ENCODE measurements around the gene SRA1. TPM values are rescaled to one million over a fixed set of nuclear protein-coding genes. Genes with fewer than 3 reads are reported as not detected.

Gene SRA1
- total and polyA plus RNA-seq, 5 donors: 25.9 to 32.7 (median 29.0) TPM

DNA sequence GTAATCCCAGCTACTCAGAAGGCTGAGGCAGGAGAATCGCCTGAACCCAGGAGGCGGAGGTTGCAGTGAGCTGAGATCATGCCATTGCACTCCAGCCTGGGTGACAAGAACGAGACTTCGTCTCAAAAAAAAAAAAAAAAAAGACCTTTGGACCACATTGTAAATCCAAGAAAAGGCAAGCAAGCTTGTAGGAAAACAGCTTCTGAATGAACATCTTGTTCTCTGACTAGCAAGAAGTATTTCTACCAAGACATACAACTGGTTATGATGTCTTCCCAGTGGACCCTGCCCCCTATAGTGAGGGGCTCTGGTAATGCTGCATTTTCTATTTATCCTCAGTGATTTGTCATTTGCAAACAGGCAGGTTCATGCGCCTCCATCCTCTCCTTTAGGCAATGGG is 14.3 kb downstream of the SRA1 start:
- H3K4me3 ChIP-seq (ENCODE audit: low read length): no peak overlapping the region
- 95% methylated on average over 5 of the region's 5 CpGs for WGBS
- no peak for DNase-seq
- no peak for ATAC-seq
- intact Hi-C loops (cut with DNase I): no loop called here
- no peaks in the 10 kb centered on the region for H3K9me3 ChIP-seq (ENCODE audit: control insufficient read depth, low read length)
- H3K4me1 ChIP-seq (ENCODE audit: control insufficient read depth, insufficient read depth, low read length): peaks cover 6% of the 10 kb centered on the region
- no peak overlapping the region for H3K27ac ChIP-seq (ENCODE audit: low read length)
- H3K27me3 ChIP-seq (ENCODE audit: control insufficient read depth, insufficient read depth): no peaks in the 10 kb centered on the region

DNA sequence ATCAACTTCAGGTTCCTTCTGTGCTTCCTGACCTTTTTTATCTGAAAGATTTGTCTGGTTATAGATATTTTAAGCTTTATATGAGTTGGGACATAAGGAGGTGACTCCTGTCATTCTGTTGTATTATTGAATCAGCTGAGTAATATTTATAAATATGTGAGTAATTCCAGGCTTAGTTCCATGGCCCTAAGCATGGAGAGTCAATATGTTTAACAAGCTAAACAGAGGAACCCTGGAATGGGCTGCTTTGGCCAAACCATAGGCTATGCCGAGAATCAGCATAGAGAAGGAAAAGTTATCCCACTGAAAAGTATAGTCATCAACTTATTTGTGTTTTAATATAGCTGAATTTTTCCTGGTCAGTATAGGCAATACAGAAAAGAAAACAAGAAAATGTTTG is 17.0 kb downstream of the SRA1 start:
- Histone ChIP-seq H3K27me3 (ENCODE audit: control insufficient read depth, insufficient read depth) (no peaks in the 10 kb centered on the region), H3K9me3 (ENCODE audit: control insufficient read depth, low read length) (no peaks in the 10 kb centered on the region), H3K27ac (ENCODE audit: low read length) (no peak overlapping the region), H3K4me3 (ENCODE audit: low read length) (no peak overlapping the region), H3K4me1 (ENCODE audit: control insufficient read depth, insufficient read depth, low read length) (no peaks in the 10 kb centered on the region)
- ATAC-seq (no peak), DNase-seq (no peak)
- WGBS: 93% methylated on average over 1 of the region's 1 CpG
- intact Hi-C loops (cut with DNase I): no loop called here

DNA sequence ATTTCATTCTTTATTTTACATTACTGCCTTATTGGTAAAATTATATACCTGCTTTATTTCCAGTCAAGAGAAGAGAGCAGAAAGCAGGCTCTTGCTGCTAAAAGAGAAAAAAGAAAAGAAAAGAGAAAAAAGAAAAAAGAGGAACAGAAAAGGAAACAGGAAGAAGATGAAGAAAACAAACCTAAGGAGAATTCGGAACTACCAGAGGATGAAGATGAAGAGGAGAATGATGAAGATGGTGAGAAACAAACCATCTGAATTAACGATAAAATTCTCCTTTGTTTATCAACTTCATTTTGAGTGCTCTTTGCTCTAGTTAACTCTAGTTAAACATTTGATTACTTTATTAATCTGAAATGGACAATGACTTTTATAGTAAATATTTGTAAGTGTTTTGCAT is 33.3 kb downstream of the SRA1 start:
- 88% methylated on average over 2 of the region's 2 CpGs for WGBS
- Histone ChIP-seq H3K4me3 (ENCODE audit: low read length) (no peak overlapping the region), H3K9me3 (ENCODE audit: control insufficient read depth, low read length) (no peaks in the 10 kb centered on the region), H3K27ac (ENCODE audit: low read length) (no peak overlapping the region), H3K27me3 (ENCODE audit: control insufficient read depth, insufficient read depth) (no peaks in the 10 kb centered on the region), H3K4me1 (ENCODE audit: control insufficient read depth, insufficient read depth, low read length) (no peaks in the 10 kb centered on the region)
- ATAC-seq: no peak
- no peak for DNase-seq
- intact Hi-C loops (cut with DNase I): no loop called here

DNA sequence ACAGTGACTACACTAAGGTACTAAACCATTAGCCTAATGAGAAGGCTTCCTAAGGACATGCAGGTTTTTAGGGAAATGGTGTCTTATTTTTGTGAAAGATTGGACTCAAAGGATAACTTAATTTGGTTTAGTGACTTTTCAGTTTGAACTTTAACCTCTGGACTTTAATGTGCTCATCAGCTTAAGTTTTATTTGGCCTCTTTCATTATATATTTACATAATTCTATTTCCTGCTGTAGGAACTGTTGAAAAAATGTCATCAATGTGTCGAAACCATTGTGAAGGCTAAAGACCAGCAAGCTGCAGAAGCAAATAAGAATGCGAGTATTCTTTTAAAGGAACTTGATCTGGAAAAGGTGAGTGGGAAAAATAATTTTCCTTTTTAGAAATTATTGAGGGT is 44.1 kb downstream of the SRA1 start:
- intact Hi-C loops (cut with DNase I): no loop called here
- Histone ChIP-seq H3K4me3 (ENCODE audit: low read length) (no peak overlapping the region), H3K4me1 (ENCODE audit: control insufficient read depth, insufficient read depth, low read length) (no peaks in the 10 kb centered on the region), H3K27me3 (ENCODE audit: control insufficient read depth, insufficient read depth) (no peaks in the 10 kb centered on the region), H3K9me3 (ENCODE audit: control insufficient read depth, low read length) (no peaks in the 10 kb centered on the region), H3K27ac (ENCODE audit: low read length) (no peak overlapping the region)
- DNase-seq (no peak), ATAC-seq (no peak)
- WGBS: 96% methylated on average over 2 of the region's 2 CpGs

DNA sequence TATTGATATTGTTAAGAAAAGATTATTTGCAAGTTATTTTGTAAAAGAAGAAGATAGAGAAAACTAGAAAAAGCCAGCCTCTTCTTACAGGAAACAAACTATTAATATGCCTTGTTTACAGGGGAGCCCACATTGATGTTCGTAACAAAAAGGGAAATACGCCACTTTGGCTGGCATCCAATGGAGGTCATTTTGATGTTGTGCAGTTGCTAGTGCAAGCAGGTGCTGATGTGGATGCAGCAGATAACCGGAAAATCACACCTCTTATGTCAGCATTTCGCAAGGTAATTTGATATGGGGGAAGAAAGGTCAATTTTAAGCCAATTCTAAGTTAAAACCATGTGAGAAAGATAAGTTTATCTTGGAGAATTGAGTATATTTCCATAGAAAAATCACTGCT is 47.4 kb downstream of the SRA1 start:
- intact Hi-C loops (cut with DNase I): no loop called here
- H3K27me3 ChIP-seq (ENCODE audit: control insufficient read depth, insufficient read depth): no peaks in the 10 kb centered on the region
- 60% methylated on average over 4 of the region's 4 CpGs for WGBS
- no peak for DNase-seq
- no peaks in the 10 kb centered on the region for H3K4me1 ChIP-seq (ENCODE audit: control insufficient read depth, insufficient read depth, low read length)
- H3K4me3 ChIP-seq (ENCODE audit: low read length): no peak overlapping the region
- H3K27ac ChIP-seq (ENCODE audit: low read length): no peak overlapping the region
- ATAC-seq: no peak
- H3K9me3 ChIP-seq (ENCODE audit: control insufficient read depth, low read length): no peaks in the 10 kb centered on the region

DNA sequence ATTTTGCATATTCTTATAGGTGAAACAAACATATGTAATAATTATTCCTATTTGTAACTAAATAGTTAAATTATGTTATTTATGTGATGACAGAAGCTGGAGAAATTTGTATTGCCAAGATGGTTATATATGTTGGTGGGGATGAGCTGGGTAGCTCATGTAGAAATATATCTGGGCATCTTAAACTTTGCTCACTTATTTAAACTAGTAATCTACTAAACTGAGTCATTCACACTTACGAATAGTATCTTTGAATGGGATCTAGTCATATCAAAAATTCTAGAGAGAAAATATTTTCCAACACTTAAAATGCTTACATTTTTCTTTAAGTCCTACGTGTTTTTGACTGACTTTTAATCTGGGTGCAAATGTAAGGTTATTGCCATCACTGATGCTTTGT is 54.4 kb downstream of the SRA1 start:
- 93% methylated on average over 2 of the region's 2 CpGs for WGBS
- intact Hi-C loops (cut with DNase I): no loop called here
- no peak for ATAC-seq
- Histone ChIP-seq H3K27ac (ENCODE audit: low read length) (no peak overlapping the region), H3K4me3 (ENCODE audit: low read length) (no peak overlapping the region), H3K4me1 (ENCODE audit: control insufficient read depth, insufficient read depth, low read length) (no peaks in the 10 kb centered on the region), H3K27me3 (ENCODE audit: control insufficient read depth, insufficient read depth) (no peaks in the 10 kb centered on the region), H3K9me3 (ENCODE audit: control insufficient read depth, low read length) (no peaks in the 10 kb centered on the region)
- DNase-seq: no peak

Small RNA genes within 50 kb of the gene (microRNA-seq; reads per million reads assigned to microRNA genes)
- 0 reads per million in 2 donors for gene MIR6831

Other genes starting within 250 kb of the SRA1 start
- 10 to 100 TPM; 17.6 to 26.8 (median 19.5) TPM for gene HBEGF, start 210.9 kb downstream of the SRA1 start, total RNA-seq
- gene HBEGF, start 210.9 kb downstream of the SRA1 start, polyA plus RNA-seq: 31.0 TPM
- gene SLC4A9, start 197.3 kb downstream of the SRA1 start, total RNA-seq: under 1 TPM in 2 of 4 donors, not detected in 2; 0.25 to 0.26 TPM
- gene SLC4A9, start 197.3 kb downstream of the SRA1 start, polyA plus RNA-seq: 0.05 TPM
- 10 to 100 TPM; 59.8 to 69.1 (median 62.4) TPM for gene ANKHD1, start 155.6 kb downstream of the SRA1 start, total RNA-seq
- 36.1 TPM for gene ANKHD1, start 155.6 kb downstream of the SRA1 start, polyA plus RNA-seq
- gene EIF4EBP3, start 9.8 kb downstream of the SRA1 start, total RNA-seq: 10 to 100 TPM; 11.2 to 24.0 (median 13.2) TPM
- gene EIF4EBP3, start 9.8 kb downstream of the SRA1 start, polyA plus RNA-seq: 24.6 TPM
- 10 to 100 TPM; 13.2 to 19.2 (median 16.0) TPM for gene APBB3, start 7.1 kb upstream of the SRA1 start, total RNA-seq
- gene APBB3, start 7.1 kb upstream of the SRA1 start, polyA plus RNA-seq: 16.7 TPM
- 10 to 100 TPM; 58.2 to 77.3 (median 71.0) TPM for gene SLC35A4, start 7.4 kb upstream of the SRA1 start, total RNA-seq
- gene SLC35A4, start 7.4 kb upstream of the SRA1 start, polyA plus RNA-seq: 44.6 TPM
- 10 to 100 TPM; 52.8 to 99.0 (median 68.0) TPM for gene CD14, start 75.7 kb upstream of the SRA1 start, total RNA-seq
- gene CD14, start 75.7 kb upstream of the SRA1 start, polyA plus RNA-seq: 25.1 TPM
- gene TMCO6, start 82.0 kb upstream of the SRA1 start, total RNA-seq: 1 to 10 TPM; 4.3 to 5.0 (median 4.8) TPM
- 4.6 TPM for gene TMCO6, start 82.0 kb upstream of the SRA1 start, polyA plus RNA-seq
- 100 to 1,000 TPM in 3 of 4 donors, 10 to 100 TPM in 1; 96.8 to 130 (median 106) TPM for gene NDUFA2, start 90.2 kb upstream of the SRA1 start, total RNA-seq
- gene NDUFA2, start 90.2 kb upstream of the SRA1 start, polyA plus RNA-seq: 334 TPM
- gene IK, start 90.4 kb upstream of the SRA1 start, total RNA-seq: 10 to 100 TPM; 68.2 to 77.6 (median 69.9) TPM
- gene IK, start 90.4 kb upstream of the SRA1 start, polyA plus RNA-seq: 62.4 TPM
- 10 to 100 TPM; 10.0 to 13.8 (median 12.5) TPM for gene WDR55, start 107.4 kb upstream of the SRA1 start, total RNA-seq
- gene WDR55, start 107.4 kb upstream of the SRA1 start, polyA plus RNA-seq: 11.2 TPM
- gene DND1, start 116.1 kb upstream of the SRA1 start, total RNA-seq: under 1 TPM in 3 of 4 donors, not detected in 1; 0.23 to 0.58 (median 0.41) TPM
- 0.54 TPM for gene DND1, start 116.1 kb upstream of the SRA1 start, polyA plus RNA-seq
- gene HARS1, start 133.9 kb upstream of the SRA1 start, total RNA-seq: 10 to 100 TPM; 42.9 to 49.6 (median 45.7) TPM
- 44.5 TPM for gene HARS1, start 133.9 kb upstream of the SRA1 start, polyA plus RNA-seq
- 10 to 100 TPM; 16.5 to 24.7 (median 21.6) TPM for gene HARS2, start 134.0 kb upstream of the SRA1 start, total RNA-seq
- 17.0 TPM for gene HARS2, start 134.0 kb upstream of the SRA1 start, polyA plus RNA-seq
- 10 to 100 TPM; 31.3 to 36.3 (median 33.7) TPM for gene ZMAT2, start 143.0 kb upstream of the SRA1 start, total RNA-seq
- 52.2 TPM for gene ZMAT2, start 143.0 kb upstream of the SRA1 start, polyA plus RNA-seq
- gene PCDHA1, start 228.7 kb upstream of the SRA1 start, total RNA-seq: not detected
- gene PCDHA1, start 228.7 kb upstream of the SRA1 start, polyA plus RNA-seq: not detected
- gene PCDHA2, start 237.4 kb upstream of the SRA1 start, total RNA-seq: under 1 TPM in 1 of 4 donors, not detected in 3; 0.08 TPM
- not detected for gene PCDHA2, start 237.4 kb upstream of the SRA1 start, polyA plus RNA-seq
- under 1 TPM; 0.20 to 0.40 (median 0.27) TPM for gene PCDHA3, start 243.6 kb upstream of the SRA1 start, total RNA-seq
- gene PCDHA3, start 243.6 kb upstream of the SRA1 start, polyA plus RNA-seq: 0.07 TPM
- gene PCDHA4, start 249.6 kb upstream of the SRA1 start, total RNA-seq: under 1 TPM in 3 of 4 donors, not detected in 1; 0.14 to 0.21 (median 0.14) TPM
- gene PCDHA4, start 249.6 kb upstream of the SRA1 start, polyA plus RNA-seq: 0.02 TPM